GM19372 (cell line): Measurements from ENCODE around the gene APOBEC3C.
"Not testable (repeated sequence)": the region's sequence is repeated elsewhere in the genome, so short reads cannot be mapped to it uniquely, and the experiment has no call there.

Experiments
- ATAC-seq: cut with Tn5 transposase; IDR thresholded peaks from one replicate; pipeline ENCODE4 v1.9.1; 2021; ENCODE audit warnings: mild to moderate bottlenecking, low read depth, moderate library complexity; ENCODE audit not compliant: unreplicated experiment

Gene APOBEC3C

DNA sequence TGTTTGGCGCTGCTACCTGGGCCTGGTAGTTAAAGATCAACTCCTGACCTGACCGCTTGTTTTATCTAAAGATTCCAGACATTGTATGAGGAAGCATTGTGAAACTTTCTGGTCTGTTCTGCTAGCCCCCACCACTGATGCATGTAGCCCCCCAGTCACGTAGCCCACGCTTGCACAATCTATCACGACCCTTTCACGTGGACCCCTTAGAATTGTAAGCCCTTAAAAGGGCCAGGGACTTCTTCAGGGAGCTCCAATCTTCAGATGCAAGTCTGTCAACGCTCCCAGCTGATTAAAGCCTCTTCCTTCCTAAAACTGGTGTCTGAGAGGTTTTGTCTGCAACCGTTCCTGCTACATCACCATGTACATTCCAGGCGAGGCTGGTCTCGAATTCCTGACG lies 41.6 kb downstream of the APOBEC3C start:
- ATAC-seq: no peak

DNA sequence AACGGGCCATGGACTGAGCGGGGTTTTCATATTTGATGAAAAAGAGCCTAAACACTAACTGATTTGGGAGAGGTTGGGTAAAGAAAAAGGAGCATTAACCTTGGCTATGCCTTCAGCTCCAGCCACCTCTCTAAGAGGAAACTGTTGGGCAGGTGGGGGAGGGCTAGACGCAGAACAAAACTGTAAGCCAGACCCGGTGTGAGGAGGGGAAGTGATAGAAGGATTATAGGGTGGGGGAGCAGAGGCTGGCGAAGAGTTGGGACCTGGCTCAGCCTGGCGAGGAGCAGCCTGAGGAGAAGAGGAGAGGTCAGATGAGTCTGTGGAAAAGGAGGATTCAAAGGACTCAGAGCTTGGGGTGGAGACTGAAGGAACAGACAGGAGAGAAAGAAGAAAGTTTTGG lies 47.2 kb downstream of the APOBEC3C start:
- ATAC-seq: not testable (repeated sequence)

DNA sequence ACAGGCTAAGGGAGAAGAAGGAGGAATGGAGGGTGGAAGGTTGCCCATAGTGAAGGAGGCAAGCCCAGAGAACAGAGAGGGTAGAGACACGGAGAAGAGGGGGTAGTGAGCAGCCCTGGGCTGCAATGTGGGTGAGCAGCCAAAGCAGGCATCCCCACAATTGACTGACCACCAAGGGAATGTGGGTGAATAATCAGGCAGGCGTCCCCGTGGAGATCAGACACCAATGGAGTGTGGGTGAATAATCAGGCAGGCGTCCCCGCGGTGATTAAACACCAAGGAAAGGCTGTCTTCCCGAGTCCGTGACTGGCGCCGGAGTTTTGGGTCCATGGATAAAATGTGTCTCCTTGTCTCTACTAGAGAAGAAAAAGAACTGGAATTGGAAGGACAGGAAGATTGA lies 47.9 kb downstream of the APOBEC3C start:
- ATAC-seq: not testable (repeated sequence)

DNA sequence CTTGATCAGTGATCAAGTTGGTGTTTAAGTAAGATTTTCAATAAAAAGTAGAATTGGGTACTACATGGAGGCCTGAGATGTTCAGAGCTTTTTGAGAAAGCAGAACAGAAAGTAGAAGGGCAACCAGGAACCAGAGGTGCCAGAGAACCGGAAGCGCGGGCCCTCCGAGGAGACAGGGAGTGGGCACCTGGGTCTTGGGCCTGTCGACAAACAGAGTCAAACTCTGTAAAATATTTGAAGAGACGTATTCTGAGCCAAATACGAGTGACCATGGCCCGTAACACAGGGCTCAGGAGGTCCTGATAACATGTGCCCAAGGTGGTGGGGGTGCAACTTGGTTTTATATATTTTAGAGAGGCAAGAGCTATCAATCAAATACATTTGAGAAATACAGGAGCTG lies 49.8 kb downstream of the APOBEC3C start:
- not testable (repeated sequence) for ATAC-seq

DNA sequence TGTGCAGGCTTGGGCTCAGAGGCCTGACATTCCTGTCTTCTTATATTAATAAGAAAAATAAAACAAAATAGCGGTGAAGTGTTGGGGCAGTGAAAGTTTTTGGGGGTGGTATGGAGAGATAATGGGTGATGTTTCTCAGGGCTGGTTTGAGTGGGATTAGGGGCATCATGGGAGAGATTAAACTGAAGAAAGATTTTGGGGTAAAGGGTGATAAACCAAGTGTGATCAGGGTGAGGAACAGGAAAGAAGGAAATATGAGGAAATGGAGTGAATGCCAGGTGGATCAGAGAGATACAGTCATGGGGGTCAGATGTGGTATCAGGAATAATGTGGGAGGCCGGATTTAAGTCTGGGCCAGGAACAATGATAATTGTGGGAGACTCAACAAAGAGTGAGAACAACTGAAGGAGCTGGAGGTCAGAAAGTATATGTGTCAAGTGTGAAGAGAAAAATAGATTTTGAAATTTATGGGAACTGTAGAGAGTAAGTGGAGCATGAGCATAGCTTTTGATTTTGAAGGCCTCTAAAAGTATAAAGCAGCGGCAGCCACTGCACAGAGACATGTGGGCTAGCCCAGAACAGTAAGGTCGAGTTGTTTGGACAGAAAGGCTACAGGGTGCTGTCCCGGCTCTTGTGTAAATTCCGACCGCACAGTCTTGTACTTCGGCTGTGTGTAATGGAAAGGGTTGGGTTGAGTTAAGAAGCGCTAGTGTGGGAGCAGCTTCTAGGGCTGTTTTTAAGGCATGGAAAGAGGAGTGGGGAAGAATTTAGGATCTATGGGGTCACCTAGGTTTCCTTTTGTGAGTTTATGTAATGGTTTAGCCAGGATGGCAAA lies 52.6 kb downstream of the APOBEC3C start:
- not testable (repeated sequence) for ATAC-seq

DNA sequence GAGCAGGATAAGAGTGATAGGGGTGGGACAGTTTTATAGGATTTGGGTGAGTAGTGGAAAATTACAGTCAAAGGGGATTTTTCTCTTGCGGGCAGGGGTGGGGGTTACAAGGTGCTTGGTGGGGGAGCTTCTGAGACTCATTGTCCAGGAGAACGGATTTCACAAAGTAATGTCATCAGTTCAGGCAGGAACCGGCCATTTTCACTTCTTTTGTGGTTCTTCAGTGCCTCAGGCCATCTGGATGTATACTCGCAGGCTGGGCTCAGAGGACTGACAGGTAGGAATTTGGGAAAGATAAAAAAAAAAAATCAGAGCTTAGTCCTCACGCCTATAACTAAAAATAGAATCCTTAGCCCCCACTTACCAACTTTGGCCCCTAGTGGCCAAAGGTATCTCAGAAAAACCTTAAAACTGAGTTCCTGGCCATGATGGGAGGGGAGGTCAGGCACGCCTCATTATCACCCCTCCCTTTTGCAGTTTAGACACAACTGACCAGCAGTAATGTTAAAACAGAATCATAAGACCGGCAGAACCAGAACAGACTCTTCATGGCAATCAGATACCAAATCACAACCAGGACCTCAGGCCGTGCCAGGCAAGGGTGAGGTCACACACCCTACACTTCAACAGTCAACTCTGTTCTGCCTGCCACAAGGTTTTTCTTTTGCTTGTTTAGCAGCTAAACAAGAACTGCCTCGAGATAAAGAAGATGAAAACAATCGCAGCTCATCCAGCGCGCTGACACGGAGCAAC lies 54.2 kb downstream of the APOBEC3C start:
- no peak for ATAC-seq
